Left lobe of liver (tissue), 2 donors: ENCODE data around the gene DUSP8. TPM values are rescaled to one million over a fixed set of nuclear protein-coding genes. Genes with fewer than 3 reads are reported as not detected.
"Not testable (repeated sequence)": the region's sequence is repeated elsewhere in the genome, so short reads cannot be mapped to it uniquely, and the experiment has no call there.

Experiments used
- ATAC-seq: fragments of 200-7000 bp; cut with Tn5 transposase; one replicate; pipeline ENCODE4 v1.9.1; 2020; ENCODE audit warnings: mild to moderate bottlenecking, moderate library complexity
- DNase-seq: peaks from one replicate; pipeline ENCODE4 v3.0.0-alpha.2; 2020; ENCODE audit warnings: low spot score
- total RNA-seq: library from RNA; stranded (reverse); gene quantifications from one replicate; pipeline ENCODE4 v1.2.1, GENCODE V29; 2021
- donor health status: DM: no; HTN: no; CAD: no; lungs with moderate emphysema.
- donor health status: DM: no; HTN: yes; CAD: no.

DUSP8 gene
- total RNA-seq, 1 donor from 2014 or later, result 0.23 TPM

- ATAC-seq, result no peak
- DNase-seq, result no peak
These were observed 54.7 kb downstream of the DUSP8 start for GRCh38 chr11:1517117-1518005.

- ATAC-seq (no peak), DNase-seq (no peak)
These were observed 55.6 kb downstream of the DUSP8 start for GRCh38 chr11:1516273-1517067.

- ATAC-seq, result peak; percentile 94
These were observed 56.7 kb downstream of the DUSP8 start for GRCh38 chr11:1515082-1516060.

GRCh38 chr11:1514336-1515061, 57.6 kb downstream of the DUSP8 start:
- ATAC-seq, result no peak
- DNase-seq, result no peak

More at GRCh38 chr11:1515082-1516060, 56.7 kb downstream of the DUSP8 start:
- DNase-seq, result peak; percentile 71

GRCh38 chr11:1513326-1514296, 58.5 kb downstream of the DUSP8 start:
- DNase-seq (no peak), ATAC-seq (no peak)

GRCh38 chr11:1512531-1513258, 59.4 kb downstream of the DUSP8 start:
- not testable (repeated sequence) for DNase-seq, ATAC-seq

- ATAC-seq, result no peak
- no peak for DNase-seq
These were observed 60.1 kb downstream of the DUSP8 start for GRCh38 chr11:1511937-1512496.

- no peak for ATAC-seq
These were observed 61.1 kb downstream of the DUSP8 start for GRCh38 chr11:1510928-1511327.

GRCh38 chr11:1510351-1510750, 61.7 kb downstream of the DUSP8 start:
- not testable (repeated sequence) for DNase-seq, ATAC-seq

More at GRCh38 chr11:1510928-1511327, 61.1 kb downstream of the DUSP8 start:
- DNase-seq, result no peak

GRCh38 chr11:1509626-1510255, 62.3 kb downstream of the DUSP8 start:
- ATAC-seq (no peak), DNase-seq (no peak)

- no peak for DNase-seq
- ATAC-seq, result no peak
These were observed 63.1 kb downstream of the DUSP8 start for GRCh38 chr11:1508986-1509385.

GRCh38 chr11:1508491-1508891, 63.6 kb downstream of the DUSP8 start:
- ATAC-seq (no peak), DNase-seq (no peak)

- no peak for DNase-seq
These were observed 64.5 kb downstream of the DUSP8 start for GRCh38 chr11:1507381-1508140.

GRCh38 chr11:1506981-1507380, 65.1 kb downstream of the DUSP8 start:
- ATAC-seq (no peak), DNase-seq (no peak)

More at GRCh38 chr11:1507381-1508140, 64.5 kb downstream of the DUSP8 start:
- ATAC-seq, result no peak

GRCh38 chr11:1505480-1505879, 66.6 kb downstream of the DUSP8 start:
- DNase-seq (no peak), ATAC-seq (no peak)

- no peak for ATAC-seq
- no peak for DNase-seq
These were observed 67.3 kb downstream of the DUSP8 start for GRCh38 chr11:1504581-1505290.
